BJ (cell line): Measurements from ENCODE around the gene LENG8. TPM values are rescaled to one million over a fixed set of nuclear protein-coding genes. Genes with fewer than 3 reads are reported as not detected.

ENCODE experiments used
- CTCF ChIA-PET: fragments of 350-600 bp; formaldehyde crosslinking; extraction: SDS; loops from one replicate; lab custom pipeline; 2021; ENCODE audit warnings: antibody characterized with exemption, inconsistent platforms; lab: Yijun Ruan, JAX
- POLR2A ChIA-PET: fragments of 300-600 bp; sonication (Branson Sonifier 250); formaldehyde crosslinking; extraction: SDS; loops from one replicate; lab custom pipeline; 2021; ENCODE audit warnings: antibody characterized with exemption; lab: Charles Lee
- DNase-seq: peaks from one replicate; pipeline ENCODE4 v3.0.0-alpha.2; 2011; ENCODE audit warnings: low read depth
- H3K27me3 ChIP-seq: 2 replicates; pipeline ENCODE4 v1.6.0; 2011; ENCODE audit warnings: low read length; ENCODE audit not compliant: control insufficient read depth, insufficient read depth
- H3K36me3 ChIP-seq: 2 replicates; pipeline ENCODE4 v1.5.1; 2011; ENCODE audit warnings: low read length; ENCODE audit not compliant: control insufficient read depth, insufficient read depth
- H3K4me3 ChIP-seq: 2 replicates; pipeline ENCODE4 v1.5.1; 2011; ENCODE audit warnings: low read depth, mild to moderate bottlenecking, control low read depth, low read length
- CTCF ChIP-seq: IDR thresholded peaks from 2 replicates; pipeline ENCODE4 v1.5.1; 2011; ENCODE audit warnings: low read depth, mild to moderate bottlenecking, control low read depth, inconsistent platforms, low read length, moderate library complexity; ENCODE audit not compliant: insufficient read depth
- polyA plus RNA-seq: library from polyadenylated mRNA; depleted of rRNA; stranded (reverse); fragments of >200 nt; gene quantifications from 2 replicates; pipeline ENCODE4 v1.2.3, GENCODE V29; 2011

The LENG8 gene
- polyA plus RNA-seq, 1 experiment: 39.5 TPM

GRCh38 chr19:54475706-54476105 lies 26.7 kb downstream of the LENG8 start:
- ChIA-PET POLR2A (no interaction called here), CTCF (no interaction called here)
- H3K4me3 ChIP-seq: no peak overlapping the region
- no peak for TF ChIP-seq CTCF
- H3K27me3 ChIP-seq: no peaks in the 10 kb centered on the region
- no peak for DNase-seq
- no peaks in the 10 kb centered on the region for H3K36me3 ChIP-seq

- DNase-seq: no peak
- 0 out of 2 replicates have a peak, but pooled peaks have one; percentile 6 for TF ChIP-seq CTCF
- POLR2A ChIA-PET: no interaction called here
- H3K4me3 ChIP-seq: no peak overlapping the region
- CTCF ChIA-PET: interaction anchor here (0.6 to 6.0 kb wide), 5 partner anchors 9 to 244 kb away, joined by 3 to 46 read pairs (median 3); no protein-coding TSS in a partner anchor
- no peaks in the 10 kb centered on the region for H3K36me3 ChIP-seq
- no peaks in the 10 kb centered on the region for H3K27me3 ChIP-seq
Measured at GRCh38 chr19:54477650-54478049, 28.7 kb downstream of the LENG8 start.

GRCh38 chr19:54478677-54479266 lies 29.8 kb downstream of the LENG8 start:
- POLR2A ChIA-PET: no interaction called here
- no peak overlapping the region for H3K4me3 ChIP-seq
- peak; percentile 72 for TF ChIP-seq CTCF
- CTCF ChIA-PET: interaction anchor here (0.6 to 6.0 kb wide), 6 partner anchors 10 to 220 kb away, joined by 3 to 46 read pairs (median 3); no protein-coding TSS in a partner anchor
- no peak for DNase-seq
- no peaks in the 10 kb centered on the region for H3K36me3 ChIP-seq
- no peaks in the 10 kb centered on the region for H3K27me3 ChIP-seq

- no peak overlapping the region for H3K4me3 ChIP-seq
- no peaks in the 10 kb centered on the region for H3K27me3 ChIP-seq
- CTCF ChIA-PET: interaction anchor here (1.2 to 6.0 kb wide), 2 partner anchors 22 to 195 kb away, joined by 4 to 46 read pairs; partner anchors contain the start of gene LAIR2
- H3K36me3 ChIP-seq: no peaks in the 10 kb centered on the region
- no peak for DNase-seq
- no peak for TF ChIP-seq CTCF
- POLR2A ChIA-PET: no interaction called here
Measured at GRCh38 chr19:54480051-54480450, 31.1 kb downstream of the LENG8 start.

GRCh38 chr19:54481326-54481930 lies 32.4 kb downstream of the LENG8 start:
- Histone ChIP-seq H3K36me3 (no peaks in the 10 kb centered on the region), H3K27me3 (no peaks in the 10 kb centered on the region), H3K4me3 (no peak overlapping the region)
- ChIA-PET CTCF (interaction anchor here (0.7 to 6.0 kb wide), 6 partner anchors 8 to 199 kb away, joined by 3 to 46 read pairs (median 4); partner anchors contain the start of genes CDC42EP5, LAIR2 and LENG9), POLR2A (no interaction called here)
- peak; percentile 81 for TF ChIP-seq CTCF
- DNase-seq: no peak
